NCI-H1417 treated with DMSO at 0.1 percent for 48 hours (cell line): ENCODE results near the gene EPB41L3.
"Not testable (repeated sequence)": the region's sequence is repeated elsewhere in the genome, so short reads cannot be mapped to it uniquely, and the experiment has no call there.

Experiments
- DNase-seq: peaks from one replicate; lab custom pipeline; 2025; lab: John Stamatoyannopoulos, UW

EPB41L3 gene

DNA sequence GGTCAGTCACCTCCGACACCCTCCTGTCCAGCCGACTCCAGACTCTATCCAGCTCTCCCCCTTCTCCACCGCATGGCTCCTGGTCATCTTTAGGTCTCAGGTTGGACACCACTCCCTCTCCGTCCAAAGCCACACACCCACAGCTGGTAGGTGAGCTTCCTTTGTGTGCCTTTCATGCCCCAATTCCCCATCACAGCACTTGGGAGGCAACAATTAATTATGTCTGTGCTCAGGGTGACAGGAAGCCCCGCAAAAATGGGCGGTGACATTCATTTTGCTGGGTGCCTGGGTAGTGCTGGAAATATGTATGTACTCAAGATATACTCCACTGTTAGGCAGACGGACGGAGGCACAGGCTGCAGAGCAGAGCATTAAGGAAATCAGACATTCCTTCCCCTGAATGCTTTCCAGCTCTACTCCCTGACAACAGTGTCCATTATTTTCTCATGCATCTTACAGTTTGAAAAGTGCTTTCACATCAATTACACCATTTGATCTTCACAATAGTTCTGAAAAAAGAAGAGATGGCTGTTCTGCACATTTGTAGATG lies 13.1 kb downstream of the EPB41L3 start:
- DNase-seq = no peak

DNA sequence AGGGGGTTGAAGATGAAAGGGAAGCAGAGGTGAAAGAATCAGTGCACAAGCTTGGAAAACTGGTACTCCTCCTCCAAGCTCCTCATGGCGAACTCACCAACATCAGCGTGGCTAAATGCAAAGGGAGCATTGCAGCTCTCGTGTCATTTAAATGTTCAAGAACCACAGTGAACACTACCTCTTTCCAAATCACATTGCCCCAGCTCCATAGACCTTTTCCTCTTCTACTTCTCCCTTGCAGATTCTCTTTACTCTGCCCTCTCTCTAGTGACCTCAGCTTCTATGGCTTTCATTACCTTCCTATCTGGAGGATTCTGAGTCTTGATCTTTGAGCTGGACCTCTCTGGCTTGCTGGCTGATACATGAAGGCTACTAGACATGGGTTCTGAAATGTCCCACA lies 14.3 kb downstream of the EPB41L3 start:
- DNase-seq = no peak

DNA sequence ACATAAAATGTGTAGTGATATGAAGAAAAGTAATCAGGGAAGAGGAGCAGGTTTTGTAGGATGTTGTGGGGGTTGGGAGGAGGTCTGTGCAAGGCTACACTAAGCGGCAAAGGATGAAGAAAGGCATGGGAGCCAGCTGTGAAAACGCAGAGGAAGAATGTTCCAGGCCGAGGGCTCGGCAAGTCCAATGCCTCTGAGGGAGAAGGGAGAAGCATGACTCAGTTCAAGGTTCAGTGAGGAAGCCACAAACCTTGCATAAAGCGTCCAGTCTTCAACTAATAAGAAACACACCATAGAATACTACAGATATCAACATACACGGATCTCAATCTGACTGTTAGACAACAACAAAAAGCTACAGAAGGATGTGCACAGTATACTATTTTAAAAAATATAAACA lies 16.2 kb downstream of the EPB41L3 start:
- DNase-seq = no peak

DNA sequence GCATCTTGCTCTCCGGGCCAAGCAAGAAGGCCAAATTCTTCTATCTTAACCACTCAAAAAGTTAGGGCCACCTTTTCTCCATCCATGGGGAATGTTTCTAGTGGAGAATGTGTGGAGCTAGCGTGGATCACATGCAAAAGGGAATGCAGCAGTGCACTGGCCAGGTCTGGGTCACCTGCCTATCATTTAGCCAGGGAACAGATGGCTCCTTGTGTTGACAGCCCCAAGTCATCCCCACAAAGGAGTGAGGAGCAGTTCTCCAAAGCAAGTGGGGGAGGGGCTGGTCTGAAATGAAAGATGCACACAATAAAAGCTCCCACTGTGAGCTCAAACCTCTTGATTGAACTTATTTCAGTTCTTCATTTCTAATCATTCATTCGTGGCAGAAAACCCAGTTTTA lies 19.1 kb downstream of the EPB41L3 start:
- no peak for DNase-seq

DNA sequence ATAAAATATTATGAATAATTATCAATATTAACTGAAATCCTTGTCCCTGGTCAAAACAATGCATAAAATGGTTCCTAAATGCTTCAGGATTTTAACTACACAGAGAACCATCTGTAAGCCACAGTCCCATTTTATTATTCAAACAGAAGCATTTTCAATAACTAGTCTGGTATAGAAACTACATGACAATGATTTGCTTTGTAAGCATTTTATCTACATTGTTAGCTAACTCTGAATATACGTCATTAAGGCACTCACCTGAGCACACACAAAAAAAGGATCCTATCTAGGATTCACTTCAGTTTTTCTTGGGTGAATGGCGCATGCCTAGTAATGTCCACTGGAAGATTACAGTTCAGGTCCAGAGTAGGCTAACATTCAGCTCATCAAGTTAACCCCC lies 22.8 kb downstream of the EPB41L3 start:
- DNase-seq = no peak

DNA sequence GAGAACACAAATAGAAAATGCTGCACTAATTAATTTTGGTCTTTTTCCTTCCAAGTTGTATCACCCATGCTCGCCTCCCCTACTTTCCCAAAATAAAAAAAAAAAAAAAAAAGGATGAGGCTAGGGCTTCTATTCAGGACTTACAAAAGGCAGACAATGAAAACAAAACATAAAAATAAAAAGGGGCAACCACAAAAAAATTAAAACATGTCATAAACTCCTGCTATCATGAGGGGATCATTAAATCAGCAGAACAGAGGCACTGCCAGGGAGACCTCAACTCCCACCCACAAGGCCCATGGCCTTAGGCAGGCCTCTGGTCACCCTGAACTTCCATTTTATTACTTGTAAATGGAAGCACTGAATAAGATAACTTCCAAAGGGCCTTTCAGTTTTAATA lies 23.3 kb downstream of the EPB41L3 start:
- no peak for DNase-seq

DNA sequence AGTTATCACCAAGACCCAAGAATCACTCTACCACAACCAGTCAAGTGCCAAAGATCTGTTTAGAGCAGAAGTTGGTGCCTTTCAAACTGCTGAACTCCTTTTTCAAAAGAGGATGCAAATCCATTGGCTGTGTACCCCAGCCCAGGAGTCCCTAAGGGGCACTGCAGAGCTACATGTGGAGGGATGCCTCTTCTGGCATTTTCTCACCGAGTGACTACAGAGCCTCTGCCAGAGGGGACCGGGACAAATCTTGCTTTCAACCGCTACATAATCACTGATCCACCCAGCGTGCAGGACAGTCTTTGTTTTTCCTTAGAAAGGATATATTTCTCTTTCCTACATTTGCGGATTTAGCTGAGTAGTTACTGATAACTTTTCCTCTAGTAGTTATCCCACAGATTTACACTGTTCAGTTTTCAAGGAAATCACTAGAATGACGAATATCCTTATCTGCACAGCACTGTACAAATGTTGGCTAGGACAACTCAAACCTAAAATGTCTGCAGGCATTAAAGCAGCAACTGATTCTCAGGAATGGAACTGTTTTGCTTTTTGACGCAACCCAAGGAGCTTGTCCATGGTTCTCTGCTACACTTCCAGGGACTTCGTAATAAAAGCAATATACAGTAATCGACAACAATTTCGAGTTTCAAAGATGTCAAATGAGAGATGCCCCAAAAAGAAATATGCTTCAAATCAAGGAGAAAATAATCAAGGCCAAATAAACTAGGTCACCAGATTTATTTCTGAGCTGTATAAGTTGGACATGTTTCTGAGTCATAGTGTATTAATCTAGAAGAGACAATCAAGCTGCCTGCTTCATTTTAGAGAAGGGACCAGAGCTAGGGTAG lies 24.1 kb downstream of the EPB41L3 start:
- no peak for DNase-seq

DNA sequence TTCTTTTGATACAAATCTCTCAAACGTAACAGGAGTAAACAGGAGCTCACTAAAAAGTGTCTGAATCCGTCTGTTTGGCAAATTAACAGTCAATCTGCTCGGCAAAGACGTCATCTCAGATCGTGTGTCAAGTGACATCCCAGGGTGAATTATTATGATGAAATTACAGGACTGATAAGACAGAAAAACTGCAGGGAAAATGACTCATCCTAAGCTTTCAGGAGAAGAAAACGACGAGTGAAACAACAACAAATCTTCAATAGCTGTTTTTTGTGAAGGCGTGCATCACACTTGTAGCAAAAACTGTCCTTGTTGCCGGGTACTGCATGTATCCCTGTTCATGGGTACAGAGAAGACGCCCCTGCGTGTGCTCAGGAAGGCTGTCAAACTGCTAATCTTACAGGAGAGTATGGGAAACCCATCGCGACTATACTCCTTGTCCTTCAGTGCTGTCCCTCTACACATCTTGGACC lies 24.9 kb downstream of the EPB41L3 start:
- no peak for DNase-seq

DNA sequence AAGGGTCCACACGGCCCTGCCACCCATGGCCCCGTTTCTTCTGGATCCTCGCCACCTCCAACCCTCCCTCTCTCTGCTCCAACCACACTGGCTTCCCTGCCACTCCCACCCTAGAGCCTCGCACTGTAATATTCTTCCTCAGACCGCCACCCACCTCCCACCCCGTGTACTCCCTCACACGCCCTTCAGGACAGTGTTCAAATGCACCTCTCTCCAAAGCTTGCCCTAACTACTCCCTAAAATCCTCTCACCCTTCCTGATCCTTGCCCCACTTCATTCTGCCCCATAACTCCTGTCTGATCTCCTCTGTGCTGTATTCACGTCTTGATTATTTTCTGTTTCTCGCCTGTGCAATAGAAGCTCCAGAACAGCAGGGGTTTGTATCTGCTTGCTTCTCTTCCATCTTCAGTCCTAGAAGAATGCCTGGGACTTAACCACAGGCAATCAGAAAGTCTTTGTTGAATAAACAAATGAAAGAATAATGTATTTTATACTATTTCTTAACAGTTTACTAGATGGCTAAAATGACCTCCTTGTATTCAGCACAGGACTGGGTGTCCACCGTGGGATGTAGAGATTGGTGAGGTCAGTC lies 25.5 kb downstream of the EPB41L3 start:
- no peak for DNase-seq

DNA sequence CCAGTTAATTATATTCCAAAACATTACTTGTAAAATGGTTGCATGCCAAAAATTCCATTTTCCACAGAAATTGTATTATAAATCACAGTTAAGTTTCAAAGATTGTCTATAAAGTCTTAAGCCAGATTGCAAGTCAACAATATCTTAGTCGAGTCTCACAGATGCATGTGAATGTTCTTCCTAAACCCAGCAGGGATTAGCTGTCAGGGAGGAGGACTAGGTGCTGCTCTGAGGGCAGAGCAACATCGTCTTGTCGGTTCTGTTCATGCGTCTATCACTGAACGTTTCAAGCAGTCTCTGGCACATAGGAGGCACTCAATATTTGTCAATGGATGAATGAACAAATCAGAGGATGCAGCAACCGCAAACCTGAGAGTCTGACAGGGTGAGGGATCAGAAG lies 27.0 kb downstream of the EPB41L3 start:
- no peak for DNase-seq

DNA sequence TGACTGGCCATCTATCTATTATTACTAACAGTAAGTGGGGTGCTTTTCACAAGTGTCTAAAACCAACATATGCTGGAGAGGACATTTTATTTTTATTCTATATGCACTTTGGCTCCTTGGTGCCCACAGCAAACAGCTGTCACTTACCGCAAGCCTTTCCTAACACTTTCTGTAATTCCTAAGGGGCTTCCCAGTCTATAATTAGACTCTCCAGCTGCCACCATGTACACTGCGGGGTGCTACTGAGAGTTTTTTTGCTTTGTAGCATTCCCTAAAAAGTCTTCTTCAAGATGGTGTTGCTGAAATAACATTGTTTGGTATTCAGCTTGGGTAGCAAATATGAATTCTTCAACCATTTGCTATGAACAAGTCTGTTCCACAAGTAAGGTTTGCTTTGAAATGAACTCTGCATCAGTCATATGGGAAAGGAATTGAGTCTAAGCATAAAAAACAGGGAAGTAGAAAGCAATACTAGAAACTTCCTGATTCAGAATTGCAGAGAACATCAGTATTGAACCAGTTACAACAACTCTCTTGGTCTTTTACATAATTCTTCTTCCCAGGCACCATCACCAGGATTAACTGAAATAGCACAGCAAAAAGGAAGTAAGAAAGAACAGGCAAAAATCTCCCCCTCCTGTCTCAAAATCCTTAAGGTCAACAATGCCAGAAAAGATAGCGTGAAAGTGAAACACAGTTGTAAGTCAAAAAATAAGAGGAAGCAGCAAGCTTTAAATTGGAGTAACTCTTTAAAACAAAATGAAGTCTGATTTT lies 28.6 kb downstream of the EPB41L3 start:
- no peak for DNase-seq

DNA sequence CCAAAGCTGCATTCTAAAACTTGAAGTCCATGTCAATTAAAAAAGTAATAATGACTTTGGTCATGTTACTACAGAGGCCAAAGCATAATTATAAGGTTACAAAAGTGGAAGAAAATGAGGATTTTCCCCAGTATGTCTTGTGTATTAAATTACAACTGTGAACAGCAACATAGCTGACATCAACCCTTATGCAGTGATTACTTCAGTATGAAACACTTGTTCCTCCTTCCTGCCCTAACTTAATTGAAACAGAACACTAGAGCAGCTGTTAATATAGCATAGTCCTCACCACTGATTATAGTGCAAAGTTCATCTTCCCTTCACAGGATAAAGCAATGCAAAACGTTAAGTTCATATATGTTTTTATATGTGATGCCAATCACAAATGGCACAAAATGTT lies 29.9 kb downstream of the EPB41L3 start:
- no peak for DNase-seq

DNA sequence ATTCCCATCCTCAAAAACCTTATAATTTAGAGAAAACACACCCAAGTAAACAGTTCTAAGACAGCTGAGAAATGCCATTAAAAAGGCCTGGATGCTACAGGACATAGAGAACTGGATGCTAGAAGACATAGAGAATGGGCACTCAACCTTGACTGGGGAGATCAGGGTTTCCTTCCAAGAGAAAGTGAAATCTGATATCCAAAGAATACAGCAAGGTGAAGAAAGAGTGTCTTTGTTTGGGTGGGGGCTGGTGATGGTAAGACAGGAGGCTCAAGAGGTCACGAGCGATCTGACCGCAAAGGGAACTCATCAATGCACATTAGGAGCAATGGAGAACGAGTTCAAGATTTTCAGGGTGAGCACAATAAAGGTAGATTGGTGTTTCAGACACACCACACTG lies 31.6 kb downstream of the EPB41L3 start:
- no peak for DNase-seq

DNA sequence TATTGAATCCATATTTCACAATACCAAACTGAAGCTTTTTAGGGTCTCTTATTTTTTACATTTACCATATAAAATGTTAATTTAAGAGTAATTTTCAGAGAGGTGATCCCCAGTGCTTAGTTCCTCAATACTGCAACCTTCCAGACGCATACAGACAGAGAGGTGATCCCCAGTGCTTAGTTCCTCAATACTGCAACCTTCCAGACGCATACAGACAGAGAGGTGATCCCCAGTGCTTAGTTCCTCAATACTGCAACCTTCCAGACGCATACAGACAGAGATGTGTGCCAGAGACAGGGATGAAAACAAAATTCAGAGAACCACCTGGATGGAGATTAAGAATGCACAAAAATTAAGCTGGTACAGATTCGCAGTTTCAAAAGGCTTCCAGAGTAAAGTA lies 32.3 kb downstream of the EPB41L3 start:
- DNase-seq = not testable (repeated sequence)

DNA sequence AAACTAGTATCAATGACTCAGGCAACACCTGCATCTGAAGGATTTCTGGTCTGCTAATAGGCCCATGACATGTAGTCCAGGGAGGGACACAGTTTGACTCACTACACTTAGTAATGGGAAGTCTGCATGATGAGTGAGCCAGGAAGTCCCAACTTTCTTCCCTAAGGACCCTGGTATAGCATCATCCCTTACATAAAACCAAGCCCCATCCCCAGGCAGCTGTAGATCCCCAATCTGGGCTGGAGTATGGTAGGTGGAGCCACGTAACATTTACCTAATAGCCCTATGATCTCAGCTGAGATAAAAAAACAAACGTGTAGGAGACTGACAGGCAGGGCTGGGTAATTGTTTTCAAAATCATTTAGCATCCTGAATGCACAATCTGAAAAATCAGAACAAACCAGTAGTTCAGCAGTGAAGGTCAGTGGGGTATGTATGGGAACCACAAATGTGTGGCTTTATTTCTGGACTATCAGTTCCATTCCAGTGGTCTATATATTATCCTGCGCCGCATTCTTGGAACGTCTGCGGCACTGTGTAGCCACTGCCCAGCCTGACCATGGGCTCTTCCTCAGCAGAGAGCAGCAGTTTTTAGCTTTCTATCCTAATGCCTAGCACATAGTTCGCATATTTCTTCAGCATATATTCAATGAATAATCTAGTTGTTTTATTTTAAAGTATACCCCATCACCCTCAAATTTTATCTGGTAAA lies 33.5 kb downstream of the EPB41L3 start:
- no peak for DNase-seq

DNA sequence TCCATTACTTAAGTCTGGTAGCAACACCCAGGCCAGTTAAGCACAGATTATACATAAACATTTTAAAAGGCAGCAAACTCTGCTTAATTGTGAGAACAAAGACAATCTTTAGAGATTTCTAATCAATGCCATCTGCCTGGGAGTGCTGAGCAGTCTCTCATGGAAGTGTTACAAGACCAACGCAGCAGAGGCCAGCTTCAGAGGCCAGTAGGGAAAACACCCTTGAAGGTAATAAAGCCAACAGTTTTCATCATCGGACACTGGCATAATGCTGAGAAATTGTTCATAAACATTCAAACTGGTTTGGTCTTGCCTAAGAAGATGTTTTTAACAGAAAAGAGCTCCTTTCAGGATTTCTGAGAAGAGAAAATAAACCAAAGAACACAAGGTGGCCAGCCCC lies 35.0 kb downstream of the EPB41L3 start:
- no peak for DNase-seq

DNA sequence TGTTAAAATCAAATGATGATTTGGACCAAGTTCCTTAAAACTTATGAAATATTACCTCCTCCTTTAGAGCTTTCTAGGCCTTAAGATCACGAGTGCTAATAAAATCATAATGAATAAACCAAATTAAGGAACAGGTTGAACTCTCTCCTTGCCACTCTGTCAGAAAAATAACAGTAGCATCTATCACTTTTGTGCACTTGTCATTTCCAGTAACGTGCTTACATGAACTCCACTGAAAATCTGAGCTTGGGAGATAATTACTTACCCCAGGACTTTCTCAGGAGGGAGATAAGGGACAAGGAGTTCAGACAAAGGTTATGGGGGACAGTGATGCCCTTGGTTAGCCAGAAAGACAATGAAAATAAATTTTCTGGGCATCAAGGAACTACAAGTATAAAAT lies 36.0 kb downstream of the EPB41L3 start:
- DNase-seq = no peak

DNA sequence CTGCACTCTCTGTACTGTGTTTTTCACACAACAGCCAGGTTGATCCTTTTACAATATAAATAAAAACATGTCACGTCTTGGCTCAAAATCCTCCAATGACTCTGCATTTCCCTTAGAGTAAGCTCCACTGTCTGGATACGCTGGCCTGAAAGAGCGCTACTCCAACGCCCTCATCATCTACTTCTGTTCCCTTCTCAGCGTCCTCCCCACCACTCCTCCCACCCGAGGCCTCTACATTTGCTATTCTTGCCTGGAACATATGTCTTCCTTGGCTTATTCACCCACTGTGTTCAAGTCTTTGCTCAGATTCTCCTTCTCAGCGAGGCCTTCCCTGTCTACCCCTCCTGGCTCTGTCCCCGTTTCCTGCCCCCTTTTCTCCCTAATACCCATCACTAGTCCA lies 37.6 kb downstream of the EPB41L3 start:
- DNase-seq = no peak

DNA sequence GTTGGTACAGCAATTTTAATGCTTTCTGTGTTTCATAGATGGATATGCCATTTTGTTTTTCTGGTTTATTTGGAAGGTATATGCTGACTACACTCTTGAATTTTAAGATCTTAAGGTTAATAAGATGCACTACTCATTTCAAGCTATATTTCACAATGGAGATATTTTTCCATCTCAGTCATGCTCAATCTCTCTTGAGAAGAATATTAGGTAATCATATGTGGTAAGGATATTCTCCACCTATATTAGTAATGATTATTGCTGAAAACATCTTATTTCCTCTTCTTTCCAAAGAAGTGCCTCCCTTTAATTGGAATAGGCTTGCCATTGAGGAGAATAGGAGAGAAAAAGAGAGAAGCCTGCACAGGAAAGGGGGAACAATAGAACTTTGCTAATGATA lies 40.1 kb downstream of the EPB41L3 start:
- DNase-seq = no peak

DNA sequence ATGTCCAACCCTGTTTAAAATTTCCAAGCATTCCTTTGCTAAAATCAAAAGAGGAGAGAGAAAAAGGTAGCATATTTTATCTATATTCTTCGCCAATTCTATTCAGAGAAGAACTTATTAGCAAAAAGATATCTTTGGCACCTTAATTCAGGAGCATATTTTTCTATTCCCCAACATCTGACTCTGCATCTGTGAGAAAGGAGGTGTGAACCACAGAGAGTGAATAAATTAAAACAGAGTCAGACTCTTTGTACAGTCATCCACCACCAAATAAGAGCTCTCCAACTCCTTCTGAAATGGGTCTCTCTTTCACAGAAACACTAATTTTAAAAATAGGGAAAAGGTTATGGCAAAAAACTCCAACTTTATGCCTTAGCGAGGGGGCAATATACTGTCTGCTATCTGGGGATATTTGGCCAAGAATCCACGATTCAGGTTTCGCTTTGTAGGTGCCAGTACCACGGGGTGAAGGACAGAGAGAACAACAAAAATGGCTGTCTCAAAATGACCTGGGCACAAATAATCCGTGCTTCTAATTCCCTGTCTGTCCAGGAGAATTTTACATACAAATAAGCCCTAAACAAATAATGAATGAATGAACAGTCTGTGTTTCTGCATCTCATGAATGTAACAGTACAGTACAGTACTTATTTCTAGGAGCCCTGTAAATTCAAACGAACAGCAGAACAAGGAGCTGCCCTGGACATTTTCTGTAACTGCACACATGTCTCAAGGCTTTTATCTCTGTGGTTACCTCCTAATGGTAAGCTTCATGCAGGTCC lies 43.4 kb downstream of the EPB41L3 start:
- DNase-seq = no peak

DNA sequence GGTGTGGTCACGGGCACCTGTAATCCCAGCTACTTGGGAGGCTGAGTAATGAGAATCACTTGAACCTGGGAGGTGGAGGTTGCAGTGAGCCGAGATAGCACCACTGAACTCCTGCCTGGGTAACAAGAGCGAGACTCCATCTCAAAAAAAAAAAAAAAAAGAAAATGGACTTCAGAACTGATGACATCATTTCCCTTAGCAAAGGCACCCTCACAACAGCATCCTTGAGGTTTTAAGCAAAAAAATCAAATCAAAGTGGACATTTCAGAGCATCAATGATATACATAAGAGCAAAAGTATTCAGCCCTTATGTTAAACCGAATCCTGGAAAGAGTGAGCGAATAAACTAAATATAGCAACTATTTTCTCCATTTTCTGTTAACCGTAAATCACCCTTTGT lies 45.3 kb downstream of the EPB41L3 start:
- no peak for DNase-seq
